ENCODE results near the gene METTL24.

GRCh38 chr6:110357664-110358552 is at the start of gene METTL24:
- peak in 2 of 3 experiments; percentile 18 to 21 for TF ChIP-seq CTCF (IDR thresholded peaks at IDR 0.05)
- no peak for TF ChIP-seq POLR2A (IDR thresholded peaks at IDR 0.05; ENCODE audit: low read depth)
- TF ChIP-seq EP300 (IDR thresholded peaks at IDR 0.05), result no peak
- TF ChIP-seq POLR2AphosphoS5 (IDR thresholded peaks at IDR 0.05), result no peak

Data from esophagus muscularis mucosa (tissue), 4 donors.